Measurements from ENCODE around the gene TNFAIP8. TPM values are rescaled to one million over a fixed set of nuclear protein-coding genes. Genes with fewer than 3 reads are reported as not detected.

The TNFAIP8 gene
- total and polyA plus RNA-seq, 9 donors, result 1.4 to 14.6 (median 5.0) TPM

- H3K9me3 ChIP-seq, result no peaks in the 10 kb centered on the region
- H3K36me3 ChIP-seq, result no peaks in the 10 kb centered on the region
- H3K27me3 ChIP-seq, result no peaks in the 10 kb centered on the region
- intact Hi-C loops (cut with DNase I), result no loop called here
- 97 to 98% (median 98%) methylated on average over 8 of the region's 8 CpGs for WGBS, 3 donors
- H3K27ac ChIP-seq, result no peak overlapping the region
- H3K4me3 ChIP-seq, result no peak overlapping the region
- TF ChIP-seq EP300 (IDR thresholded peaks at IDR 0.05), result no peak
- TF ChIP-seq POLR2A (IDR thresholded peaks at IDR 0.05), result no peak
- TF ChIP-seq CTCF (IDR thresholded peaks at IDR 0.05), result no peak
- no peak for DNase-seq
- no peaks in the 10 kb centered on the region for H3K4me1 ChIP-seq (ENCODE audit: insufficient read depth)
Observed at GRCh38 chr5:119316086-119316485, 39.7 kb upstream of the TNFAIP8 start.

- DNase-seq, result no peak
- no peaks in the 10 kb centered on the region for H3K36me3 ChIP-seq
- H3K9me3 ChIP-seq, result no peaks in the 10 kb centered on the region
- no peak for TF ChIP-seq CTCF (IDR thresholded peaks at IDR 0.05)
- no peak for TF ChIP-seq POLR2A (IDR thresholded peaks at IDR 0.05)
- no peak for TF ChIP-seq EP300 (IDR thresholded peaks at IDR 0.05)
- H3K27me3 ChIP-seq, result no peaks in the 10 kb centered on the region
- no peaks in the 10 kb centered on the region for H3K4me1 ChIP-seq (ENCODE audit: insufficient read depth)
- no peak overlapping the region for H3K4me3 ChIP-seq
- WGBS, 3 donors, result 93 to 97% (median 94%) methylated on average over 3 of the region's 3 CpGs
- intact Hi-C loops (cut with DNase I), result no loop called here
- H3K27ac ChIP-seq, result no peak overlapping the region
Observed at GRCh38 chr5:119316906-119317305, 38.9 kb upstream of the TNFAIP8 start.

GRCh38 chr5:119318256-119318894, 37.4 kb upstream of the TNFAIP8 start:
- H3K4me1 ChIP-seq (ENCODE audit: insufficient read depth), result no peaks in the 10 kb centered on the region
- TF ChIP-seq EP300 (IDR thresholded peaks at IDR 0.05), result no peak
- TF ChIP-seq CTCF (IDR thresholded peaks at IDR 0.05), result no peak
- TF ChIP-seq POLR2A (IDR thresholded peaks at IDR 0.05), result no peak
- no peaks in the 10 kb centered on the region for H3K9me3 ChIP-seq
- 53 to 65% (median 56%) methylated on average over 7 of the region's 7 CpGs for WGBS, 3 donors
- no peaks in the 10 kb centered on the region for H3K36me3 ChIP-seq
- no peaks in the 10 kb centered on the region for H3K27me3 ChIP-seq
- no peak overlapping the region for H3K27ac ChIP-seq
- intact Hi-C loops (cut with DNase I), result no loop called here
- H3K4me3 ChIP-seq, result no peak overlapping the region
- DNase-seq, result no peak

GRCh38 chr5:119319401-119319800, 36.4 kb upstream of the TNFAIP8 start:
- H3K27me3 ChIP-seq, result no peaks in the 10 kb centered on the region
- intact Hi-C loops (cut with DNase I), result no loop called here
- H3K4me1 ChIP-seq (ENCODE audit: insufficient read depth), result no peaks in the 10 kb centered on the region
- no peak overlapping the region for H3K4me3 ChIP-seq
- H3K9me3 ChIP-seq, result no peaks in the 10 kb centered on the region
- no peaks in the 10 kb centered on the region for H3K36me3 ChIP-seq
- DNase-seq, result no peak
- WGBS, 3 donors, result 64 to 72% (median 66%) methylated on average over 5 of the region's 5 CpGs
- TF ChIP-seq POLR2A (IDR thresholded peaks at IDR 0.05), result no peak
- no peak for TF ChIP-seq CTCF (IDR thresholded peaks at IDR 0.05)
- TF ChIP-seq EP300 (IDR thresholded peaks at IDR 0.05), result no peak
- no peak overlapping the region for H3K27ac ChIP-seq

Measured in ovary (tissue), 9 donors.